ENCODE results near the gene SEPTIN10.
"Not testable (repeated sequence)": the region's sequence is repeated elsewhere in the genome, so short reads cannot be mapped to it uniquely, and the experiment has no call there.

DNA sequence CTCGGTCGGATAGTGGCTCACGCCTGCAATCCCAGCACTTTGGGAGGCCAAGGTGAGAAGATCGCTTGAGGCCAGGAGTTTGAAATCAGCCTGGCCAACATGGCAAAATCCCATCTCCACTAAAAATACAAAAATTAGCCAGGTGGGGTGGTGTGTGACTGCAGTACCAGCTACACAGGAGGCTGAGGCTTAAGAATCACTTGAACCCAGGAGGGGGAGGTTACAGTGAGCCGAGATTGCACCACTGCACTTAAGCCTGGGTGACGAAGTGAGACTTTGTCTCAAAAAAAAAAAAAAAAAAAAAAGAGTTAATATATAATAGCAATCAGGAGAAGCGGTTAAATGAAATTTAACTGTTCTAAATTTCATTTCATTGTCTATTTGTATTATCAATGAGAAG is 36.1 kb downstream of the SEPTIN10 start:
- TF ChIP-seq ZFP69B, YY1, ZNF423 (tag by site-specific recombination; IDR thresholded peaks at IDR 0.05): not testable (repeated sequence)
- TF ChIP-seq, protein P1, sequence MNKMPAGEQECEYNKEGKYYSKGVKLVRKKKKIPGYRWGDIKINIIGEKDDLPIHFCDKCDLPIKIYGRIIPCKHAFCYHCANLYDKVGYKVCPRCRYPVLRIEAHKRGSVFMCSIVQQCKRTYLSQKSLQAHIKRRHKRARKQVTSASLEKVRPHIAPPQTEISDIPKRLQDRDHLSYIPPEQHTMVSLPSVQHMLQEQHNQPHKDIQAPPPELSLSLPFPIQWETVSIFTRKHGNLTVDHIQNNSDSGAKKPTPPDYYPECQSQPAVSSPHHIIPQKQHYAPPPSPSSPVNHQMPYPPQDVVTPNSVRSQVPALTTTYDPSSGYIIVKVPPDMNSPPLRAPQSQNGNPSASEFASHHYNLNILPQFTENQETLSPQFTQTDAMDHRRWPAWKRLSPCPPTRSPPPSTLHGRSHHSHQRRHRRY (tag by site-specific recombination; IDR thresholded peaks at IDR 0.05): not testable (repeated sequence)
- TF ChIP-seq, protein P2, sequence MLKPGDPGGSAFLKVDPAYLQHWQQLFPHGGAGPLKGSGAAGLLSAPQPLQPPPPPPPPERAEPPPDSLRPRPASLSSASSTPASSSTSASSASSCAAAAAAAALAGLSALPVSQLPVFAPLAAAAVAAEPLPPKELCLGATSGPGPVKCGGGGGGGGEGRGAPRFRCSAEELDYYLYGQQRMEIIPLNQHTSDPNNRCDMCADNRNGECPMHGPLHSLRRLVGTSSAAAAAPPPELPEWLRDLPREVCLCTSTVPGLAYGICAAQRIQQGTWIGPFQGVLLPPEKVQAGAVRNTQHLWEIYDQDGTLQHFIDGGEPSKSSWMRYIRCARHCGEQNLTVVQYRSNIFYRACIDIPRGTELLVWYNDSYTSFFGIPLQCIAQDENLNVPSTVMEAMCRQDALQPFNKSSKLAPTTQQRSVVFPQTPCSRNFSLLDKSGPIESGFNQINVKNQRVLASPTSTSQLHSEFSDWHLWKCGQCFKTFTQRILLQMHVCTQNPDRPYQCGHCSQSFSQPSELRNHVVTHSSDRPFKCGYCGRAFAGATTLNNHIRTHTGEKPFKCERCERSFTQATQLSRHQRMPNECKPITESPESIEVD (tag by site-specific recombination; IDR thresholded peaks at IDR 0.05): not testable (repeated sequence)
